Ishikawa (cell line): ENCODE measurements around the gene C3orf52.

ENCODE experiments used
- CEBPB ChIP-seq: IDR thresholded peaks from 2 replicates; pipeline ENCODE4 v1.6.1; 2012
- CREB1 ChIP-seq: IDR thresholded peaks from 2 replicates; pipeline ENCODE4 v1.6.1; 2012; ENCODE audit warnings: low read depth
- EGR1 ChIP-seq: IDR thresholded peaks from 2 replicates; pipeline ENCODE4 v1.6.1; 2012
- EP300 ChIP-seq: IDR thresholded peaks from 2 replicates; pipeline ENCODE4 v1.6.1; 2012; ENCODE audit warnings: borderline replicate concordance
- FOXM1 ChIP-seq: IDR thresholded peaks from 2 replicates; pipeline ENCODE4 v1.6.1; 2012; ENCODE audit warnings: low read depth, borderline replicate concordance
- MAX ChIP-seq: IDR thresholded peaks from 2 replicates; pipeline ENCODE4 v1.6.1; 2012
- NFIC ChIP-seq: IDR thresholded peaks from 2 replicates; pipeline ENCODE4 v1.6.1; 2012
- RAD21 ChIP-seq: IDR thresholded peaks from 2 replicates; pipeline ENCODE4 v1.6.1; 2012; ENCODE audit warnings: low read depth
- REST ChIP-seq: IDR thresholded peaks from 2 replicates; pipeline ENCODE4 v1.6.1; 2012; ENCODE audit warnings: low read depth, mild to moderate bottlenecking
- TAF1 ChIP-seq: IDR thresholded peaks from 2 replicates; pipeline ENCODE4 v1.6.1; 2012; ENCODE audit warnings: low read depth, mild to moderate bottlenecking
- TCF12 ChIP-seq: IDR thresholded peaks from 2 replicates; pipeline ENCODE4 v1.6.1; 2012; ENCODE audit warnings: low read depth
- TEAD4 ChIP-seq: IDR thresholded peaks from 2 replicates; pipeline ENCODE4 v1.6.1; 2012
- USF1 ChIP-seq: IDR thresholded peaks from 2 replicates; pipeline ENCODE4 v1.6.1; 2012
- YY1 ChIP-seq: IDR thresholded peaks from 2 replicates; pipeline ENCODE4 v1.6.1; 2012; ENCODE audit warnings: low read depth
- ZBTB7A ChIP-seq: IDR thresholded peaks from 2 replicates; pipeline ENCODE4 v1.6.1; 2012; ENCODE audit warnings: low read depth

C3orf52 gene

DNA sequence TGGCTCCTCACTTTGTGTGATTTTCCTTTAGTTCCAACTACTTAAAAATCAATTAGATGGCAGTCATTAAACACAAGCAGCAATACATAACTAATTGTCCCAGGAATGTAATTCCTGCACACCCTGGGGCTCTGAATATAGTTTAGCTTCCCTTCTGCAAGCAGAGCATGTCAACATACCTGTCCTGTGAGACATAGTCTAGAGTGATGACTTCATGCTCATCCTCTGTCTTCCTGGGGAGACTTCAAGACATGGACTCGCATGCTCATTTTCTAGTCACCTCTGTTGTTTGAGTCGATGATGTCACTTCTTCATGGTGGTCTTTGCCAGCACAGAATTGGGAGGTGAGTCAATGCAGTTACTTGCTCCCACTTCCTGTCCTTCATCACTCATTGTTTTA is 15.7 kb downstream of the C3orf52 start:
- TF ChIP-seq CREB1 = no peak
- no peak for TF ChIP-seq EP300
- no peak for TF ChIP-seq USF1
- no peak for TF ChIP-seq EGR1
- TF ChIP-seq NFIC = no peak
- TF ChIP-seq FOXM1 = no peak
- no peak for TF ChIP-seq REST
- TF ChIP-seq TEAD4 = no peak
- TF ChIP-seq RAD21 = no peak
- TF ChIP-seq TCF12 = no peak
- TF ChIP-seq ZBTB7A = no peak
- no peak for TF ChIP-seq MAX
- no peak for TF ChIP-seq CEBPB
- TF ChIP-seq TAF1 = no peak
- TF ChIP-seq YY1 = no peak

GRCh38 chr3:112104774-112105173 is 18.6 kb downstream of the C3orf52 start:
- TF ChIP-seq TAF1 (no peak), YY1 (no peak), CEBPB (no peak), TEAD4 (no peak), NFIC (no peak), CREB1 (no peak), EGR1 (no peak), TCF12 (no peak), ZBTB7A (no peak), REST (no peak), EP300 (no peak), USF1 (no peak), RAD21 (no peak), MAX (no peak)

DNA sequence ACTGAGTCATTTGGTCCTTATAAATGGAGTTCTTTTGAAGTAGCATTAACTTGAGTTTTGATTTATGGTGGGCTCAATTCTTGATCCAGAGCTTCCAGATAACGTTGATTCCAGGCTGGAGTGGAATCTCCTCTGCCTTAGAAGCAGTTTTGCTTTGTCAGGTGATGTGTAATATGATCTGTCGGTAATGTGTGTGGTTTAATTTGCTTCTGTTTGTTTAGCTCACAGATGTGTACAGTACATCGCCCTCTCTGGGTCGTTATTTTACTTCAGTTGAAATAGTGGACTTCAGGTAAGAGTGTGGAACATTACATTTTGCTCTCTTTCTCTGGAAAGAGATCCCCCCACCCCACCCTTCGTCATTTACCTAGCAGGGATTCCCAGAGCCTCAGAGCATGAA is 23.1 kb downstream of the C3orf52 start:
- TF ChIP-seq USF1 (peak; percentile 34; the same call in 1 of the 2 replicates), EP300 (no peak)

DNA sequence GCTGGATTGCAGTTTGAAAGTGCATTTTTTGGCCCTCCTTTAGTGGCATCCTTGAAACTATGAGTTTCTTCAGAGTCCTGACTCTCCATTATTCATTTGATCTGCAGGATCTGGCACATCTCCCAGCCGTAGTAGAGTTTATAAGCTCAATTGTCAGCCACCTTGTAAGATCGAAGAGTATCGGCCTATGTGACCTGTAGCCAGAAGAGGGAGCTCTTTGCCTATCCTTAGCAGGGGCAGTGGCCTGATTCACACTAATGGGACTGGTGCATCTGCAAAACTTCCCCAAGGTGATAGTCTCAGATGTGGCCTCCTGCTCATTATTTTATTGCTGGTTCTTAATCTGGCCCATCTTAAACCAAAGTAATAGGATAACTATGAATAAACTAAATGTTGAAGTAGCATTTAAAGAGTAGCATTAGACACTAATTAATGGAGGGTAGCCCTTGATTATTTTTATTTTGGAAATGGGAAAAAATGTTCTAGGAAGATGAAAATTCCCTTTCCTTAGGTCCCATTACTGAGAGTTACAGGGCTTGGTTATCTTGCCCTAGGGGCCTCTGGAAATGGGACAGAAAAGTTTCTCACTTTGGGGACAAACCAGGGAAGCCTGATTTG is 25.7 kb downstream of the C3orf52 start:
- peak; percentile 81 for TF ChIP-seq RAD21
- TF ChIP-seq EGR1 = no peak
- TF ChIP-seq CEBPB = no peak

DNA sequence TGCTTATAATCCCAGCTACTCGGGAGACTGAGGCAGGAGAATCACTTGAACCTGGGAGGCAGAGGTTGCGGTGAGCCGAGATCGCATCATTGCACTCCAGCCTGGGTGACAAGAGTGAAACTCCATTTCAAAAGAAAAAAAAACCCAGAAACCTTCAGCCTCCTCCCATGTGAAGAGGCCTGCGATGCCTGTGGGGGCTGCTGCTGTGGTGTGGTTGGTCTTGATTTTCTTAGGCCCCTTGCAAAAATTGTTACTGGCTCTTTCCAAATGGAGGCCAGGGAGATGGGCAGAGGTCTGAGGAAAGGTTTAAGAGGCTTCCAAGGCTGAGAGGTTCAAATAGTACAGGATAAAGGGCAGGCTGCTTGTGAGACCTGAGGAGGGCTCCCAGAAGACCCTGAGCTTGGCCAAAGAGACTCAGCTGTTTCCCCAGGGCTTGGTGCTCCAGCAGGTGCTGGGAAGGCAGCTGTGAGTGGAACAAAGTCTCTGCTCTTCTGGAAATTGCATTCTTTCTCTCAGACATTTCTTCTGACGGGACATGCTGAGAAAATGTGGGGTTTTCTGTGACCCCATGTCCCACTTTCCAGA is 28.5 kb downstream of the C3orf52 start:
- TF ChIP-seq USF1 = no peak
- no peak for TF ChIP-seq ZBTB7A
- no peak for TF ChIP-seq RAD21
- no peak for TF ChIP-seq EGR1

DNA sequence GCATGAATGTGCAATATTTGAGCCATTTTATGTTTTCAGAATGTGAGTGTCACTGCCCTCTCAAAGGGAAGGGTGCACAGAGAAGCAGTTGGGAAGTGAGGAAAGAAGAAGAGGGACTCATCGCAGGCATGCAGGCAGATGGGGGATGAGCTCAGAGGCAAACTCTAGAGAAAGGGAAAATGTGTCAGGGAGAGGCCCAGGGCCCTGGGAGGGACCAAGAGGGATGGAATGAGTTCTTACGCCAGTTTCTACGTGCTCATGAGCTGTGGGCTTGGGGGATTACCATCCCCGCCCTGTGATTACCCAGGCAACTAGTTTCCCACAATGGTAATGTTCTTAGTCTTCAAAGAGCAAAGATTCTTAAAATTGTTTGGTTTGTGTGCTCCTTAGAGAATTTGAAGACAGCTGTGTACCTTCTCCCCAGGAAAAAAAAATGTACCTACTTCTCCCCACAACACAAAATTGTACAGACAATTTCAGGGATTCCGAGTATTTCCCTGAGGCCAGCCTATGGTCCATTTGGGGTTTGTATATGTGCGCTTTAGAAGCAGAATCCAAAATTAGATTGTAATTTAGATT is 29.1 kb downstream of the C3orf52 start:
- TF ChIP-seq ZBTB7A = no peak
- no peak for TF ChIP-seq TCF12
- TF ChIP-seq EP300 = no peak
- TF ChIP-seq USF1 = no peak
- no peak for TF ChIP-seq FOXM1
